HTR-8/SVneo (cell line): Measurements from ENCODE around the gene CLIC1.

ENCODE experiments used
- DNase-seq: peaks from one replicate; pipeline ENCODE4 v3.0.0; 2011; ENCODE audit warnings: low spot score, mixed read lengths; ENCODE audit not compliant: insufficient read length
- FAIRE-seq: peaks from 2 replicates; lab custom pipeline; 2011; peaks lifted over from hg19 to GRCh38; lab: Jason Lieb, UNC

CLIC1 gene

DNA sequence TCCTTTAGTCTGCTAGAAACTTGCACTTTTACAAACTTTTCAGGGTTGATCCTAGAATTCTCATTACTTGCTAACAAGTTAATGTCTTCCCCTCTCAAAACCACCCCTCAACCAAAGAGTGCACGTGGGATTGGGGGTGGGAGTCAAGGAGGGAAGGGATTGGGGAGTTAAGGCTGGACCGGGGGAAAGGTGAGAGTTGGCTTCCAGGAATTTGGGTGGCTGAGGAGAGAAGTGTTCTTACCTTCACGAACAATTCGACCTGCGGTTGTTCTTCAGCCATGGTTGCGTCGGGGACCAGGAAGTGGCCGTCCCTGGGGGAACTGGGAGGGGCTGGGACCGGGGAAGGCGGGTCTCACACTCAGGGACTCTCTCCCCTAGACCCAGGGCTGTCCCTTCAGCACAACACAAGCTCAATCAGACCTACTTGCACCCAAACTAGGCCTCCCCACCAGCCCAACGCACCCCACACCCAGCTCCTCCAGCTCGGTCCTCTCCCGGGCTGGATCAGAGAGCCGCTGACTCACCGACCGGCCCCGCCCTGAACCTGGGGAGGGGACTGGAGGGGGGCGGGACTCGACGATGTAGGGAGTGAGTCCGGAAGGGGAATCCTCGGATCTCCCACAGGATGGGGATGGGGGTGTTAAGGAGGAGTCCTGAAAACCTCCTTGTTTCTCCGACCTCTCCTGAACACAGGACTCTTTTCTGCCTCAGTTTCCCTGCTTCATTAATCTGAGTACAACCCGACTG lies at the start of gene CLIC1:
CLIC1 (minus strand) TSS at position 510 of the 747 bp plus-strand sequence; CDS start at position 280, 230 bp downstream.
- FAIRE-seq (peak; percentile 46), DNase-seq (peak; percentile 89)

DNA sequence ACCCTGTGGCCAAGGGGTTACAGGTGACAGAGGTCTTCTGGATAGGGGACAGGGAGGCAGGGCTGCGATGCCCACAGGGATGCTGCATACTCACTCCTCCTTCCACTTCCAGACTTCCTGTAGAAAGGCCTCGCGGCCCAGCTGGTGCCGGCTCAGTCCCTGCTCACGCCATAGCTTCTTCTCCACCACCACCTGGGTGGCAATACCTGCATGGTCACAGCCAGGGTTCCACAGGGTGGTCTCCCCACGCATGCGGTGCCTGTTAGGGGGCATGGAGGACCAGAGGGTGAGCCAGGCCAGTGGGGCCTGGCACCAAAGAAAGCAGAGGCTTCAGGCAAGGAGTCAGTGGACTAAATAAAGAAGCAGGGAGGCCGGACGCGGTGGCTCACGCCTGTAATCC lies 49.1 kb upstream of the CLIC1 start:
- FAIRE-seq (no peak), DNase-seq (no peak)

DNA sequence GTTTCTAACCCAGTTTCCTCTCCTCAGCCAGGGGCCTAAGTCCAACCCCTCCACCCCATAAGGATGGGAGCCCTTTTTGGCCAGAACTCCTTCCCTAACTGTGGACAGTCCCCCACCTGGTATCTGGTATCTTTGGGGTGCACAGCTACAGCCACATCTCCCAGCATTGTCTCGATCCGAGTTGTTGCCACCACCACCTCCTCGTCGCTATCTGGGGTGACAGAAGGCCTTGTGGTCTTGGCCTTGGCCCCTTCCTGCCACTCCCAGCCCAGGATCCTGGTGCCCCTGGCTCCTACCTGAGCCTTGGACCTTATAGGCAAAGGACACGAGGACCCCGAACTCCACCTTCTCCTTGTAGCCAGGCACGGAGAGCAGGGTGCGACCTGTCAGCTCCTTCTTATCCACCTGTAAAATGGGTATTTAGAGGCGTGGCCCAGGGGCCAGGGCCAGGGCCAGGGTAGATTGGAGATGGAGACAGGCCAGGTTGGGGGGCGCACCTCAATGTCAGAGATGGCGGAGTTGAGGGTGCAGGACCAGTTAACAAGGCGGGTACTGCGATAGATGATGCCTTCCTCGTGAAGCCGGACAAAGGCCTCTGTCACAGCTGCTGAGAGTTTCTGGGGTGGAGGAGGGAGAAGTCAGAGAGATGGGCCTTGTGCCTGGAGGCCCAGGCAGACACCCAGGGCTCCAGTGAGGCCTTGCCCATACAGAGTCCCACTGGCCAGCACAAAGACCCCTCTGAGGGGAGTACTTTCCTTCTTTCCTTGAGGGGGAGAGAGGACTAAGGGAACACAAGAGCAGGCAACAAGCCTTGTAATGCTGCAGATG lies 48.0 kb upstream of the CLIC1 start:
- FAIRE-seq (no peak), DNase-seq (no peak)

DNA sequence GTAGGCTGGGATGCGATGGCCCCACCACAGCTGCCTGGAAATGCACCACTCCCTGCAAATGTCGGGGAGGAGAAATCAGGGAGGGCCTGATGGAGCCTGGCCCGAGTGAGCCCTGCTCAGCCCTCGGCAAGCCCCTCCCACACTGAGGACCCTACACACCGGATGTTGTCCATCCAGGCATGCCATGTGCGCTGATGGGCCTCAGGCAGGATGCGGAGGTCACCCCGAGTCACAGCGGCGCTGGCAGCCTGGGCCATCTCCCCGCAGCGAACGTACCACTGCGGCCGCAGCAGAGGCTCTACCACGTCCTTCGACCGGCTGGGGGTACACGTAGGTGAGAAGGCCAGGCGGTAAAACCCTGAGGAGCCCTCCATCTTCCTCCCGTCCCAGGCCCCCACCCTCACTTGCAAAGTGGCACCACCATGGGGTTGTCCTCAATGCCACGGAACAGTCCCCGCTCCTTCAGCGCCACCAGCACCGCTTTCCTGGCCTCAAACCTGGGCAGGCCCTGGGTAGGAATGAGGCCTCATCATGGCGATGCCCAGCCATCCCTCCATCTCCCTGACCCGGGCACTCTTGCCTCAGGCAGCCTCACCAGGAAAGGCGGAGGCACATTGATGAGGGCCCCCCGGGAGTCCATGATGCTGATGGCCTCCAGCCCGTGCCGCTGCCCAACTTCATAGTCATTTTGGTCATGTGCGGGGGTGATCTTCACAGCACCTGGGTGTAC lies 46.0 kb upstream of the CLIC1 start:
- FAIRE-seq (no peak), DNase-seq (no peak)

DNA sequence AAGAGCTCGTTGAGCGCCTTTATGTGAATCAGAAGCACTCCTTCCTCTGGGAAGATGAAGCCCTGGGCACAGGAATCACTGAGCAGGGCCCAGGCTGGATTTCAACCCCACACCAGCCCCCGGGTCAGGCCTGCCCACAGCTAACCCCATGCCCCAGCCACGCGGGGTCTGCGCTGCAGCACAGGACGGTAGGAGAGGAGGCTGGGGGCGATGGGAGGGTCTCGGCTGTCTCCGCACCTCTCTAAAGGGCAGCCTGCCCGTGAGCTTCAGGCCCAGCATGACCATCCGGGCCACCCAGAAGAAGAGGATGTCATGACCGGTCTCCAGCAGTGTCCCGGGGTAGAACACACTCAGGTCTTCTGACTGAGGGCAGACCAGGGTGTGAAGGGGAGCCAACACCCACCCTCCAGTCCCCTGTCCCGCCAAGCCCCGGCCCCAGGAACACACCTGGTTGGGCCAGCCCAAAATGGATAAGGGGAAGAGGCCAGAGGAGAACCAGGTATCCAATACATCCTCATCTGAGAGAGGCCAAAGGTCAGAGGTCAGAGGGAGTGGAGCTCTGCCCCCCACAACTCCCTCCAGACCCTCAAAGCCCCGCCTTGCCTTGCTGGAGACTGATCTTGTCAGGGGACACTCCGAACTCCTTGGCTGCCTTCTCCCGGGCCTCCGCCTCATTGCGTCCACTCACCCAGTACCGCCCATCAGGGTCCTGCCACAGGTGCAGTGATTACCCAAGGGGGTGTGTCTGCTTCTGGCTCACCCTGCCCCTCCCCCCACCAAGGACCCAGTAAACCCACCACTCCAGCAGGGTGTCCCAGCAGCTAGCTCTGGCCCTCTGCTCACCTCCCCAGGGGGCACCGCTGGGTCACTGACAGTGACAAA lies 45.2 kb upstream of the CLIC1 start:
- FAIRE-seq = no peak

DNA sequence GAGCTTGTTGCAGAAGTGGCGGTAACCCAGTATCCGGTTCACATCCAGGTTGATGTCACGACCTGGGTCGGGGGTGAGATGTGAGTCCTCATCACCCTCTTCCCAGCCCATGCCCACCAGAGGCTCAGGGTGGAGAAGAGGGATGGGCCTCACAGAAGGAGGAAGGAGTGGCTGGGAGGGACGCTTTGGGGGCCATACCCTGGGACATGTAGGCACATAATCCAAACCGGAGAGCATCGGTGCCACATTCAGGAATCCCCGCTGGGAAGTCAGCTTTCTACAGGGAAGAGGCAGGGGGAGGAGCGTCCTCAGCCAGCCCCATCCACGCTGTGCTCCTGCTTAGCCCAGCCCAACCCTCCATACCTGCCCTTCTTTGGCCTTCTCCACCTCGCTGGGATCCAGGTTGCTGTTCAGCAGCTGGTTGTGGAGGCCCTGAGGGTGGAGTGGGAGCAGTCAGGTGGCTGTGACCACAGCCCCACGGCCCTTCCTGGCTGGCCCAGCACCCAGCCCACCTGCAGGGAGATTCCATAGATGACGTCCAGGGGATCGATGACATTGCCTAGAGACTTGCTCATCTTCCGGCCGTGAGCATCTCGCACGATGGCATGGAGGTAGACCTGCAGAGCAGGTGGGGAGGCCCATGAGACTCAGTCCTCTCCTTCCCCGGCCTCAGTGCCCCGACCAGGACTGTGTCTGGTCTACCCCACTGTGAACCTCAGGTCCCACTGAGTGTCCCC lies 44.3 kb upstream of the CLIC1 start:
- no peak for FAIRE-seq
- no peak for DNase-seq

More for the DNA sequence above, 45.2 kb upstream of the CLIC1 start:
- no peak for DNase-seq

DNA sequence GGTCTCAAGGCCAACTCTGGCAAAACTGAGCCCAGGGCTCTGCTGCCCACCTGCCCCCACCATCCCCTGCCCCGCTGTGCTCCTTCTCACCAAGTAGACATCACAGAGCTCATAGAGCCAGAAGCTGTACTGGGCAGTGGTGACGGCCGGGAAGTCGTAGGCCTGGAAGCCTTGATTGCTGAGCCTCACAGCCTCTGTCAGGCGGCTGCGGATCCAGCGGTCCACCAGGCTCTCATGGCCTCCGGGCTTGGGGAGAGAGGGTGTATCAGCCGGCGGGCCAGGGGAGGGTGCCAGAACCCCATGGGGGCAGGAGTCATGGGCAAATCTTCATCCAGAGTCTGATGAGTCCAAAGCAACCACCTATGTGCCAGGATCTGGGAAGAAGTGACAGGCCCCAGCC lies 43.6 kb upstream of the CLIC1 start:
- no peak for FAIRE-seq
- no peak for DNase-seq

DNA sequence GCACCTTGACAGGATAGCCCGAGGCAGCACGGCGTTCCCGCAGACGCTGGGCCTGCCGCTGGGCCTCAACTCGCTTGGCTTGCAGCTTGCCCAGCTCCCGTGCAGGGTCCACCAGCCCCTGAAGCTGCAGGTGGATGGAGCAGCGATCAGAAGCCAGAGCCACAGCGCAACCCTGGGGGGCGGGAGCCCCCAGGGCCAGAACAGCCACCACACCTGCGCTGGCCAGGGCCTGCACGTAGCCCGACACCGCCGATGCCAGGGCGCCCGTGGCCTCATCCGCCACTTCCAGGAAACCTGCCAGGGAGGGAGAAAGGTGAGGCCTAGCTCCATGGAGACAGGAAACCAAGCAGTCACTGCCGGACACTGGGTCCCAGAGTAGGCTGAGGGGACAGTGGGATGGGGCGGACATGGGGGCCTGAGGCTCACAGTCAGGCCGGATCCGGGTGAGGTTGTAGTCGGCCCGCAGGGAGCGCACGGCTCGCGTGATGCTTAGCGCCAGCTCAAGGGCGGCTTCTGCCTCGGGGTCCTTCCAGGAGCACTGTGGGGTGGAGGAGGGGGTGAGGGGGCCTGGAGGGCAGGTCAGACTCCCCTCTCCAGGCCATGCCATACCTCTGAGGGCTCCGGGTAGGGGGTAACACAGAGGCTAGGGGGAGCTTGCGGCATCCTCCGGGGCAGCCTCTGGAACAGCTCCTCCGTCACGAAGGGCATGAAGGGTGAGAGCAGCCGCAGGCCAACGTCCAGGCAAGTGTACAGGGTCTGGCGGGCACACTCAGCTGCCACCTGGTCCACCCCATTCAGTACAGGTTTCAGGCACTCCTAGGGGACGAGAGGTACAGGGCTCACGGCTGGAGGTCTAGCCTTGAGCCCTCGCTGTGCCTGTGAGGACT lies 42.9 kb upstream of the CLIC1 start:
- FAIRE-seq (no peak), DNase-seq (no peak)

DNA sequence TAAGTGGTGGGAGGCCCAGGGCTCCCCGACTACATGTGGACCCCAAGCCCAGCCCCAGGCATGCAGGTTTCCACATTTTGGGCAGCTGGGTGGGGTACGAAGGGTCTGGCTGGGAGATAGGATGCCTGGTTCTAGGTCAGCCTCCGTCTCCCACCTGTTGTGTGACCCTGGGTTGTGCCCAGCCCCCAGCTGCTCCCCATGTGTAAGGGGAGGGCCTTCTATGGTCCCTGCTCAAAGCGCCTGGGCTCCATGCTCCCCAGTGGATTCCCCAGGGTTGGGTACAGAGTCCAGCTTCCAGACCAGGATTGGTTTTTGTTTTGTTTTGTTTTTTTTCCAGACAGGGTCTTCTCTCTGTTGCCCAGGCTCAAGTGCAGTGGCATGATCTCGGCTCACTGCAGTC lies 41.9 kb upstream of the CLIC1 start:
- FAIRE-seq = no peak
- no peak for DNase-seq

DNA sequence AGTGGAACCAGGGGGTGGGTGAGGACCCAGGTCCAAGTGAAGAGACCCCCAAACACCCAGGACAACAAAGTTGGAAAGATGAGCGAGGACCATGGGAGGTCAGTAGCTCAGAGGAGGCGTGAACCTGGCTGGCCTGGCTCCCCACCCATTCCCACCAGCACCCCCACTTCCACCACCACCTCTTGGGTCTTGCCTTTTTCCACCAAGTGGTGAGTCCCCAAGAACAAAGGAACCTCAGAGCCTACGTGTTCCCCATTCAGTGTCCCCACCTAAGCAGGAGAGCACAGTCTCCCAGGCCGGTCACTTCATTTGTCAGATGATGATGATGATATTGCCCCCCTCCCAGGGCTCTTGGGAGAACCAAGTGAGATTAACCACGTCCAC lies 41.3 kb upstream of the CLIC1 start:
- DNase-seq (no peak), FAIRE-seq (no peak)

DNA sequence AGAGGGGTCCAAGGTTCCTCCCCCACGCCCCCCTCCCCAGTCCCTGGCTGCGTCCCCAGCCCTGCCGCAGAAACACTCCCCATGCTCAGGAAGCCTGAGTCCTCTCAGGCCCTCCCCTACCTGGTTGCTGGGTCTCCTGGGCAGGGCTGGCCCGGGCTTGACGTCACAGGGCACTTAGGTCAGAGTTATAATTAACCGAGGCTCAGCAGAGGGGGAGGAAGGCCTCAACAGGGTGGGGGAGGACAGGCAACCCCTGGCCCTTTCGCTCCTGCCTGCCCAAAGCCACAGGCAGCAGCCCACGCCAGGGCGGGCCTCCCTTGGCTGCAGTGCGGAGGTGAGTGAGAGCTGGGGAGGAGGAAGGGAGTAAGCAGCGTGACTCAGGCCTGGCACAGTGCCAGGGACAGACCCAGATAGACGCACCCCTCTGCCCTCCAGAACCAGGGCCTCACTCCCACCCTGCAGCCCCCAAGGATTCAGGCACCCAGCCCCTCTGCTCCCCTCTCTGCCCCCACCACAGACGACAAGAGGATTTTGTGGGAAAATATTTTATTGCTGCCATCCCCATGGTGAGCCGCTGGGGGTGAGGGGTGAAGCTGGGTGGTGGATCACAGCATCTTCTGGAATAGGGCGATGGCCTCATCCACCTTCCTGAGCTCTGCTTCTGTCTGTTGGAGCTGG lies 40.8 kb upstream of the CLIC1 start, which contains the start of gene VWA7:
VWA7 (minus strand) TSS at position 340 of the 678 bp plus-strand sequence. CDS start 549 bp downstream, outside the sequence.
- DNase-seq = peak; percentile 85
- peak; percentile 94 for FAIRE-seq

DNA sequence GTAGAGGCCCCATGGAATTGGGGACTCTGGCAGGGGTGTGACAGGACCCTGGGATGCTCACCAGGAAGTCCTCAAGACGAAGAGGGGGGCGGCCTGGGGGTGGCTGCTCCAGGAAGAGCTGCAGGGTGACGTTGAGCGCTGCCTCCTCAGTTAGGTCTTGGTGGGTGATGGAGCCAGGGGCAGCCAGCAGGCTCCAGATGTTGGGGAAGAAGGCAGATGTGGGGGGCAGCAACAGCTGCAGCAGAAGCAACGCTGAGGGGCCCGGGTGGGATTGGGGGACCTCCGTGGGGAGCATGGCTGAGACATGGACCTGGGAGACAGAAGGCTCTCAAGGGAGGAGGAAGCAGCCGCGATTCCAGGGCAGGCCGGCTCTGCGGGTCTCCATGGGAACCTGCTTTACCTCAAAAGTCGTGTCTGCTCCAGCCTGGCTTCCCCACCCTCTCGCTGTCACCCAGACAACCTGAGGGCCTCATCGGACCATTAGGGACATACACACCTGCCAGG lies 40.2 kb upstream of the CLIC1 start:
- no peak for FAIRE-seq

DNA sequence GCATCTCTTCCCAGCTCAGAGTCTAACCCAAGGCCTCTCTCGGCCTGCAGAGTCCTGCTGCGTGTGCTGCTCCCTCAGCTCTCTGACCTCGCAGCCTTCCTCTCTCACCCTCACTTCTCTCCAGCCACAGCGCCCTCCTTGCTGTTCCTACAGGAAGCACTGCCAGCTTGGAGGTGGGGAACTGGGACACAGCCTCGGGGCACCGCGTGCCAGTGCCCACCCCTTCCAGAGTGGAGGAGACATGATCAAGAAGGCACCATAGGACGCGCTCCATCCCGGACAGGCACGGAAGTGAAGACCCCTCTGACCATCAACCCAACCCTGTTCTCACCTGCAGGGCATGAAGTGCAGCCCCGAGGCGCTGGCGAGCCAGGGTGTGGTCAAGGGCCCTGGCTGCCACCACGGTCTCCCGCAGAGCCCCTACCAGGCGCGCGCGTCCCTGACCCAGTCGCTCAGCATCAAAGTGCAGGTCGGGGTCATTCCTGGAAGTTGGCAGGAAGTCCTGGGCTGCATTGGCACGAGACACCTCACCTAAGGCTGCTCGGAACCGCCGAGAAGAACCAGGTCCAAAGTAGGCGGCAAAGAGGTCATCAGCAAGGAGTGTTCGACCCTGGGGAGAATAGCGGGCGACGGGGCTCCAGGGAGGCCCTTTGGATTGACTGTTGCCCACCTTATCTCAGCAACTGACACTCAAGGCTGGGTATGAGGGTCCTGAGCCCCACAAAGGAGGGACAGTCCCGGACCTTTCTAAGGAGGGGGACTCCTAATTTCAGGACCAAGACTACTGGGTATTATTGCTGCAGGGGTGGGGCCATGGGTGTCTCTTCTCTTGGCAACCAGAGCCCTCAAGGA lies 39.5 kb upstream of the CLIC1 start:
- no peak for FAIRE-seq
- no peak for DNase-seq

More for the DNA sequence above, 40.2 kb upstream of the CLIC1 start:
- DNase-seq = no peak

DNA sequence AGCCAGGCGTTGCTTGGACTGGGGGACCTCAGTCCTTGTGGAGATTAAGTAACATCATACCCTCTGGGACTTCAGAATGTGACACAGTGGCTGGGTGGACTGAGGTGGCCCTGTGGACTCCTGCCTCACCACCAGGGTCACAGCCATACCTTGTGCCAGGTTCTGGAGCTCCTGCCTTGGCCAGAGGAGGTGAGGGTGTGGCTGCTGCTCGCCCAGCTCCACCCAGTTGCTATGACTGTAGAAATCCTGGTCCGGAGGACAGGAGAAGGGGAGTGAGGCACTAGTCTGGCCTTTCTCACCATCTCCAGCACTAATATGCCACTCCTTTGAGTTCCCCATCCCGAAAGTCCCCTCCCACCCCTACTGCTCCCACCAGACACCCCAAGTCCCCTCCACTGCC lies 38.9 kb upstream of the CLIC1 start:
- no peak for FAIRE-seq
- no peak for DNase-seq

DNA sequence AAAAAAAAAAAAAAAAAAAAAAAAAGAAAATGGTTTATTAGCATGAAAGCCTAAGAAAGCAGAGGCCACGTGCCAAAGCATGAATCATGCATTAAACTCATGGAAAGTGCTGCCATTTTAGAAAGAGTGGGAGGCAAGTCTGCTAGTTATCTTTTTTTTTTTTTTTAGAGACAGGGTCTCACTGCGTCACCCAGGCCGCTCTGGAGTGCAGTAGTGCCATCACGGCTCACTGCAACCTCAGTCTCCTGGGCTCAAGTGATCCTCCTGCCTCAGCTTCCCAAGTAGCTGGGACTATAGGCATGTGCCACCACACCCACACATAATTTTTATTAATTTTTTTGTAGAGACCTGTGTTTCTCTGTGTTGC lies 35.6 kb upstream of the CLIC1 start:
- FAIRE-seq = no peak

DNA sequence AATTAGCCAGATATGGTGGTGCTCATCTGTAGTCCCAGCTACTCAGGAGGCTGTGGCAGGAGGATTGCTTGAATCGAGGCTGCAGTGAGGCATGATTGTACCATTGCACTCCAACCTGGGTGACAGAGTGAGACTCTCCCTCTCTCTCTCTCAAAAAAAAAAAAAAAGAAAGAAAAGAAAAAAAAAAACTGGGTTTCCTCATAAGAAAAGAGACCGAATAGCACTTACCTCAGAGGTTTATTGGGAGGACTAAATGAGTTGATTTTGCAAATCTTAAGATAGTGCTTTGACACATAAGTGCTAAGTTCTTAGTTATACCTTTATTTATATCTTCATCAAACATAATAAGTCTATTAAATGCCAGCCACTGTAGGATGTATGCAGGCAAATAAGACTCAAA lies 34.5 kb upstream of the CLIC1 start:
- FAIRE-seq (no peak), DNase-seq (no peak)

More for the DNA sequence above, 35.6 kb upstream of the CLIC1 start:
- no peak for DNase-seq
